ENCODE results near the gene ACVRL1. TPM values are rescaled to one million over a fixed set of nuclear protein-coding genes. Genes with fewer than 3 reads are reported as not detected.

Gene ACVRL1
- total RNA-seq, 1 experiment from 2014 or later, result 1.0 TPM

- no peak for DNase-seq (ENCODE audit: low read depth)
Observed at GRCh38 chr12:51914034-51914923, 7.0 kb downstream of the ACVRL1 start.

- DNase-seq (ENCODE audit: low read depth), result no peak
Observed at GRCh38 chr12:51915003-51915625, 7.8 kb downstream of the ACVRL1 start.

- no peak for DNase-seq (ENCODE audit: low read depth)
Observed at GRCh38 chr12:51915951-51916350, 8.6 kb downstream of the ACVRL1 start.

- DNase-seq (ENCODE audit: low read depth), result no peak
Observed at GRCh38 chr12:51917041-51917590, 9.8 kb downstream of the ACVRL1 start.

- no peak for DNase-seq (ENCODE audit: low read depth)
Observed at GRCh38 chr12:51917746-51918453, 10.6 kb downstream of the ACVRL1 start.

GRCh38 chr12:51920046-51920445 is 12.7 kb downstream of the ACVRL1 start:
- DNase-seq (ENCODE audit: low read depth), result no peak

GRCh38 chr12:51921017-51921725 is 13.9 kb downstream of the ACVRL1 start:
- no peak for DNase-seq (ENCODE audit: low read depth)

- no peak for DNase-seq (ENCODE audit: low read depth)
Observed at GRCh38 chr12:51922146-51922545, 14.8 kb downstream of the ACVRL1 start.

GRCh38 chr12:51922762-51923505 is 15.6 kb downstream of the ACVRL1 start:
- peak; percentile 34 for DNase-seq (ENCODE audit: low read depth)

- peak; percentile 18 for DNase-seq (ENCODE audit: low read depth)
Observed at GRCh38 chr12:51923506-51924365, 16.4 kb downstream of the ACVRL1 start.

GRCh38 chr12:51924551-51925319 is 17.4 kb downstream of the ACVRL1 start:
- no peak for DNase-seq (ENCODE audit: low read depth)

GRCh38 chr12:51925346-51926063 is 18.2 kb downstream of the ACVRL1 start:
- DNase-seq (ENCODE audit: low read depth), result no peak

- no peak for DNase-seq (ENCODE audit: low read depth)
Observed at GRCh38 chr12:51926064-51926632, 18.8 kb downstream of the ACVRL1 start.

GRCh38 chr12:51926718-51927117 is 19.4 kb downstream of the ACVRL1 start:
- no peak for DNase-seq (ENCODE audit: low read depth)

- DNase-seq (ENCODE audit: low read depth), result no peak
Observed at GRCh38 chr12:51932218-51933076, 25.1 kb downstream of the ACVRL1 start.

- DNase-seq (ENCODE audit: low read depth), result no peak
Observed at GRCh38 chr12:51934080-51934479, 26.8 kb downstream of the ACVRL1 start.

GRCh38 chr12:51937926-51938325 is 30.6 kb downstream of the ACVRL1 start:
- no peak for DNase-seq (ENCODE audit: low read depth)
